HepG2 (cell line): Measurements from ENCODE around the gene TNRC18. TPM values are rescaled to one million over a fixed set of nuclear protein-coding genes. Genes with fewer than 3 reads are reported as not detected.
A peak's percentile ranks its signal among the peaks of the same experiment; 100 is the strongest.

ENCODE experiments used
- ASH2L ChIP-seq: fragments of 300-600, 200-600 bp; sonication (generic); IDR thresholded peaks from 2 replicates; pipeline ENCODE4 v1.7.0; 2017; ENCODE audit warnings: low read depth, mild to moderate bottlenecking, moderate library complexity, mixed read lengths, low read length; ENCODE audit not compliant: insufficient read length
- HDAC6 ChIP-seq: fragments of 200-600 bp; sonication (generic); IDR thresholded peaks from 2 replicates; pipeline ENCODE4 v1.7.0; 2017; ENCODE audit warnings: mild to moderate bottlenecking, antibody characterized with exemption, low read length, low read depth
- IKZF4 ChIP-seq: sonication (generic); formaldehyde crosslinking; IDR thresholded peaks from 2 replicates; pipeline ENCODE4 v1.5.1; 2020; ENCODE audit warnings: borderline replicate concordance, mild to moderate bottlenecking, low read depth, missing genetic modification reagents; ENCODE audit errors: not compliant biosample characterization
- MYC ChIP-seq: sonication (generic); formaldehyde crosslinking; IDR thresholded peaks from 2 replicates; pipeline ENCODE4 v1.9.0; 2021; ENCODE audit warnings: missing genetic modification reagents, borderline replicate concordance
- NCOA2 ChIP-seq: sonication (generic); formaldehyde crosslinking; IDR thresholded peaks from 2 replicates; pipeline ENCODE4 v1.8.0; 2022; ENCODE audit warnings: inconsistent platforms
- NFKB2 ChIP-seq: sonication (generic); formaldehyde crosslinking; IDR thresholded peaks from 2 replicates; pipeline ENCODE4 v1.4.0; 2020; ENCODE audit warnings: missing genetic modification reagents, borderline replicate concordance
- NKX3-1 ChIP-seq: sonication (generic); formaldehyde crosslinking; IDR thresholded peaks from 2 replicates; pipeline ENCODE4 v1.5.0; 2020; ENCODE audit warnings: missing genetic modification reagents
- NR1H2 ChIP-seq: sonication (generic); formaldehyde crosslinking; IDR thresholded peaks from 2 replicates; pipeline ENCODE4 v1.8.1; 2022; ENCODE audit warnings: low read depth, missing genetic modification reagents, borderline replicate concordance
- PHF20 ChIP-seq: sonication (generic); formaldehyde crosslinking; IDR thresholded peaks from 2 replicates; pipeline ENCODE4 v1.5.0; 2020; ENCODE audit warnings: mild to moderate bottlenecking, missing genetic modification reagents
- POLR2A ChIP-seq, 2 experiments: IDR thresholded peaks; 2 replicates each; pipeline ENCODE4 v1.6.1; 2011; ENCODE audit warnings: low read depth in 2 of 2, low read length in 2 of 2, mild to moderate bottlenecking in 1 of 2, moderate library complexity in 1 of 2; ENCODE audit not compliant: insufficient read depth in 1 of 2
- REXO4 ChIP-seq: sonication (generic); formaldehyde crosslinking; IDR thresholded peaks from 2 replicates; pipeline ENCODE4 v1.8.0; 2022; ENCODE audit warnings: missing genetic modification reagents, mild to moderate bottlenecking, borderline replicate concordance
- SIX1 ChIP-seq: sonication (generic); formaldehyde crosslinking; IDR thresholded peaks from 2 replicates; pipeline ENCODE4 v1.4.0; 2020; ENCODE audit warnings: missing genetic modification reagents, borderline replicate concordance
- TARDBP ChIP-seq: sonication (generic); formaldehyde crosslinking; IDR thresholded peaks from 2 replicates; pipeline ENCODE4 v1.8.0; 2022; ENCODE audit warnings: mild to moderate bottlenecking, missing genetic modification reagents
- TCF7 ChIP-seq: sonication (generic); IDR thresholded peaks from 2 replicates; pipeline ENCODE4 v1.6.1; 2016; ENCODE audit warnings: antibody characterized with exemption, low read depth
- TOE1 ChIP-seq: sonication (generic); formaldehyde crosslinking; IDR thresholded peaks from 2 replicates; pipeline ENCODE4 v1.4.0; 2020; ENCODE audit warnings: mild to moderate bottlenecking, missing genetic modification reagents
- U2AF2 ChIP-seq: fragments of 200-400 bp; formaldehyde crosslinking; IDR thresholded peaks from 2 replicates; pipeline ENCODE4 v1.6.1; 2017; ENCODE audit warnings: low read depth, mild to moderate bottlenecking, low read length
- ZFAT ChIP-seq: sonication (generic); formaldehyde crosslinking; conservative IDR thresholded peaks from 2 replicates; pipeline ENCODE4 v1.8.1; 2023; ENCODE audit warnings: missing genetic modification reagents, inconsistent platforms
- ZKSCAN1 ChIP-seq: fragments of 150-350 bp; IDR thresholded peaks from 2 replicates; pipeline ENCODE4 v1.6.1; 2014; ENCODE audit warnings: low read length
- ZNF468 ChIP-seq: sonication (generic); formaldehyde crosslinking; IDR thresholded peaks from 2 replicates; pipeline ENCODE4 v1.8.0; 2022; ENCODE audit warnings: mild to moderate bottlenecking, moderate library complexity, missing genetic modification reagents
- ZNF660 ChIP-seq: sonication (generic); formaldehyde crosslinking; IDR thresholded peaks from 2 replicates; pipeline ENCODE4 v1.5.1; 2020; ENCODE audit warnings: mild to moderate bottlenecking, low read depth, missing genetic modification reagents, borderline replicate concordance
- ZNF709 ChIP-seq: sonication (generic); formaldehyde crosslinking; IDR thresholded peaks from 2 replicates; pipeline ENCODE4 v1.5.0; 2020; ENCODE audit warnings: mild to moderate bottlenecking, missing genetic modification reagents
- polyA plus RNA-seq, 8 experiments: library from polyadenylated mRNA; depleted of rRNA in 3 of 8; stranded (reverse) in 7 of 8; unstranded in 1 of 8; fragments of >200 nt; fragmentation: Illumina TruSeq in 4 of 8; extraction: Trizol in 4 of 8; gene quantifications; 2 replicates each; pipeline versions ENCODE4 v1.2.1 to v1.2.3, GENCODE V29; 2011 to 2016; ENCODE audit warnings: low read depth in 4 of 8, missing spikeins in 1 of 8, mixed read lengths in 1 of 8; ENCODE audit not compliant: insufficient read depth in 1 of 8
- total RNA-seq, 5 experiments: library from RNA; depleted of rRNA; stranded (reverse); fragments of >200 nt; fragmentation: Illumina TruSeq; extraction: Trizol; gene quantifications; 2 replicates each; pipeline ENCODE4 v1.2.3, GENCODE V29; 2016; ENCODE audit warnings: low read depth in 1 of 5
- TF ChIP-seq, protein P1 (sequence below): sonication (generic); formaldehyde crosslinking; IDR thresholded peaks from 2 replicates; pipeline ENCODE4 v1.5.1; 2020; ENCODE audit warnings: mild to moderate bottlenecking, missing genetic modification reagents
- TF ChIP-seq, protein P2 (sequence below): sonication (generic); formaldehyde crosslinking; IDR thresholded peaks from 2 replicates; pipeline ENCODE4 v1.4.0; 2020; ENCODE audit warnings: missing genetic modification reagents, borderline replicate concordance
- TF ChIP-seq, protein P3 (sequence below): sonication (generic); formaldehyde crosslinking; IDR thresholded peaks from 2 replicates; pipeline ENCODE4 v1.5.0; 2020; ENCODE audit warnings: mild to moderate bottlenecking, missing genetic modification reagents

Gene TNRC18
- total and polyA plus RNA-seq, 2 of the 13 experiments (the other 11 are each of a cell fraction or from before 2014, with no cell fraction given) = 11.7 to 17.4 TPM

DNA sequence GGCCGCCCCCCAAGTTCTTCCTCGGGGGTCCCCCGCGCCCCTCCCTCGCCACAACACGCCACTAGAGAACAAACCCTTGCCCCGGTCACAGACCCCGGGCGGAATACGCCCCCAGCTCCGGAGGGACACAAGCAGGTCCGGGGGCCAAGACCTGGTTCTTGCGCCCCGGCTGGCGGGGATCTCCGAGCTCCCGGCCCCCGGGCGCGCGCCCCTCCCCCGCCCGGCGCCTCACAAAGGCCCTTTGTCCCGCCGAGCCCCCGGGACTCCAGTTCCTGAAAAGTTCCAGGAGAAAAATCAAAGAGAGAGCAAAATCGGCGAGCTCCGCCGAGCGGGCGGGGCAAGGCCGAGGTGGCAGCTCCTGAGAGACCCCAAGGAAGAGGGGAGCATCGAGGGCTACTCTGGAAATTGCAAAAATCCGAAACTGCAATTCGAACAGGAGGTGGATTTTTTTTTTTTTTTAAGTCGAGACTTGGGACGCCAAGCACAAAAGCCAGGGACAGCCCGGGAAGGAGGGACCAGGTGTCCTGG lies 4.0 kb downstream of the TNRC18 start (continued):
- TF ChIP-seq NR1H2 (no peak), ZKSCAN1 (no peak), TOE1 (CRISPR knock-in tag) (no peak), ZFAT (no peak), NKX3-1 (no peak), U2AF2 (no peak), TCF7 (peak; percentile 13; the same call in 1 of the 2 replicates), SIX1 (CRISPR knock-in tag) (no peak), ASH2L (peak; percentile 29), HDAC6 (no peak), NFKB2 (no peak), POLR2A (IDR thresholded peaks at IDR 0.05; ENCODE audit: insufficient read depth in 1 of 2, low read depth in 2 of 2, low read length in 2 of 2) (no peak), NCOA2 (no peak), IKZF4 (no peak), MYC (CRISPR knock-in tag) (no peak), ZNF709 (CRISPR knock-in tag) (no peak), ZNF660 (CRISPR knock-in tag) (no peak), TARDBP (CRISPR knock-in tag) (no peak), ZNF468 (CRISPR knock-in tag) (no peak), REXO4 (no peak), PHF20 (CRISPR knock-in tag) (0 out of 2 replicates have a peak, but pooled peaks have one; percentile 27)
- TF ChIP-seq, protein P1, sequence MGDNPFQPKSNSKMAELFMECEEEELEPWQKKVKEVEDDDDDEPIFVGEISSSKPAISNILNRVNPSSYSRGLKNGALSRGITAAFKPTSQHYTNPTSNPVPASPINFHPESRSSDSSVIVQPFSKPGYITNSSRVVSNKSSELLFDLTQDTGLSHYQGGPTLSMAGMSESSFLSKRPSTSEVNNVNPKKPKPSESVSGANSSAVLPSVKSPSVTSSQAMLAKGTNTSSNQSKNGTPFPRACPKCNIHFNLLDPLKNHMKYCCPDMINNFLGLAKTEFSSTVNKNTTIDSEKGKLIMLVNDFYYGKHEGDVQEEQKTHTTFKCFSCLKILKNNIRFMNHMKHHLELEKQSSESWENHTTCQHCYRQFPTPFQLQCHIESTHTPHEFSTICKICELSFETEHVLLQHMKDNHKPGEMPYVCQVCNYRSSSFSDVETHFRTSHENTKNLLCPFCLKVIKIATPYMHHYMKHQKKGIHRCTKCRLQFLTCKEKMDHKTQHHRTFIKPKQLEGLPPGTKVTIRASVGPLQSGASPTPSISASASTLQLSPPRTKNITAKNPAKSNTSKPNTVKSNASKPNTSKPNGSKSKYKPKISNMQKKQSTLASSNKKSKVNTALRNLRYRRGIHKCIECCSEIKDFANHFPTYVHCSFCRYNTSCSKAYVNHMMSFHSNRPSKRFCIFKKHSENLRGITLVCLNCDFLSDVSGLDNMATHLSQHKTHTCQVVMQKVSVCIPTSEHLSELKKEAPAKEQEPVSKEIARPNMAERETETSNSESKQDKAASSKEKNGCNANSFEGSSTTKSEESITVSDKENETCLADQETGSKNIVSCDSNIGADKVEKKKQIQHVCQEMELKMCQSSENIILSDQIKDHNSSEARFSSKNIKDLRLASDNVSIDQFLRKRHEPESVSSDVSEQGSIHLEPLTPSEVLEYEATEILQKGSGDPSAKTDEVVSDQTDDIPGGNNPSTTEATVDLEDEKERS (CRISPR knock-in tag) = no peak
- TF ChIP-seq, protein P2, sequence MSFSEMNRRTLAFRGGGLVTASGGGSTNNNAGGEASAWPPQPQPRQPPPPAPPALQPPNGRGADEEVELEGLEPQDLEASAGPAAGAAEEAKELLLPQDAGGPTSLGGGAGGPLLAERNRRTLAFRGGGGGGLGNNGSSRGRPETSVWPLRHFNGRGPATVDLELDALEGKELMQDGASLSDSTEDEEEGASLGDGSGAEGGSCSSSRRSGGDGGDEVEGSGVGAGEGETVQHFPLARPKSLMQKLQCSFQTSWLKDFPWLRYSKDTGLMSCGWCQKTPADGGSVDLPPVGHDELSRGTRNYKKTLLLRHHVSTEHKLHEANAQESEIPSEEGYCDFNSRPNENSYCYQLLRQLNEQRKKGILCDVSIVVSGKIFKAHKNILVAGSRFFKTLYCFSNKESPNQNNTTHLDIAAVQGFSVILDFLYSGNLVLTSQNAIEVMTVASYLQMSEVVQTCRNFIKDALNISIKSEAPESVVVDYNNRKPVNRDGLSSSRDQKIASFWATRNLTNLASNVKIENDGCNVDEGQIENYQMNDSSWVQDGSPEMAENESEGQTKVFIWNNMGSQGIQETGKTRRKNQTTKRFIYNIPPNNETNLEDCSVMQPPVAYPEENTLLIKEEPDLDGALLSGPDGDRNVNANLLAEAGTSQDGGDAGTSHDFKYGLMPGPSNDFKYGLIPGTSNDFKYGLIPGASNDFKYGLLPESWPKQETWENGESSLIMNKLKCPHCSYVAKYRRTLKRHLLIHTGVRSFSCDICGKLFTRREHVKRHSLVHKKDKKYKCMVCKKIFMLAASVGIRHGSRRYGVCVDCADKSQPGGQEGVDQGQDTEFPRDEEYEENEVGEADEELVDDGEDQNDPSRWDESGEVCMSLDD (CRISPR knock-in tag) = 0 out of 2 replicates have a peak, but pooled peaks have one; percentile 61
- TF ChIP-seq, protein P3, sequence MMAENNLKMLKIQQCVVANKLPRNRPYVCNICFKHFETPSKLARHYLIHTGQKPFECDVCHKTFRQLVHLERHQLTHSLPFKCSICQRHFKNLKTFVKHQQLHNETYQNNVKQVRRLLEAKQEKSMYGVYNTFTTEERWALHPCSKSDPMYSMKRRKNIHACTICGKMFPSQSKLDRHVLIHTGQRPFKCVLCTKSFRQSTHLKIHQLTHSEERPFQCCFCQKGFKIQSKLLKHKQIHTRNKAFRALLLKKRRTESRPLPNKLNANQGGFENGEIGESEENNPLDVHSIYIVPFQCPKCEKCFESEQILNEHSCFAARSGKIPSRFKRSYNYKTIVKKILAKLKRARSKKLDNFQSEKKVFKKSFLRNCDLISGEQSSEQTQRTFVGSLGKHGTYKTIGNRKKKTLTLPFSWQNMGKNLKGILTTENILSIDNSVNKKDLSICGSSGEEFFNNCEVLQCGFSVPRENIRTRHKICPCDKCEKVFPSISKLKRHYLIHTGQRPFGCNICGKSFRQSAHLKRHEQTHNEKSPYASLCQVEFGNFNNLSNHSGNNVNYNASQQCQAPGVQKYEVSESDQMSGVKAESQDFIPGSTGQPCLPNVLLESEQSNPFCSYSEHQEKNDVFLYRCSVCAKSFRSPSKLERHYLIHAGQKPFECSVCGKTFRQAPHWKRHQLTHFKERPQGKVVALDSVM (CRISPR knock-in tag) = no peak
